SK-N-SH (cell line): Measurements from ENCODE around the gene MRGPRX4.

Source experiments
- EP300 ChIP-seq, 2 experiments: IDR thresholded peaks; 2 replicates each; pipeline versions ENCODE4 v1.4.0 to v1.6.1; 2012; ENCODE audit warnings: borderline replicate concordance in 1 of 2, low read depth in 1 of 2, low read length in 1 of 2
- FOXM1 ChIP-seq: IDR thresholded peaks from 2 replicates; pipeline ENCODE4 v1.4.0; 2012; ENCODE audit warnings: low read depth, mild to moderate bottlenecking
- GATA2 ChIP-seq: sonication (generic); formaldehyde crosslinking; IDR thresholded peaks from 2 replicates; pipeline ENCODE4 v1.5.0; 2020; ENCODE audit warnings: mild to moderate bottlenecking, missing genetic modification reagents
- NRF1 ChIP-seq: IDR thresholded peaks from 2 replicates; pipeline ENCODE4 v1.6.1; 2012; ENCODE audit warnings: low read depth, mild to moderate bottlenecking, low read length
- POLR2AphosphoS5 ChIP-seq: IDR thresholded peaks from 2 replicates; pipeline ENCODE4 v1.6.1; 2012; ENCODE audit warnings: low read depth, low read length
- RAD21 ChIP-seq: IDR thresholded peaks from 2 replicates; pipeline ENCODE4 v1.6.1; 2012; ENCODE audit warnings: mild to moderate bottlenecking, low read length
- TAF1 ChIP-seq: IDR thresholded peaks from 2 replicates; pipeline ENCODE4 v1.6.1; 2012; ENCODE audit warnings: low read depth, mild to moderate bottlenecking, low read length, moderate library complexity, borderline replicate concordance
- TCF12 ChIP-seq: IDR thresholded peaks from 2 replicates; pipeline ENCODE4 v1.4.0; 2012
- TEAD4 ChIP-seq: IDR thresholded peaks from 2 replicates; pipeline ENCODE4 v1.4.0; 2012; ENCODE audit warnings: mild to moderate bottlenecking, borderline replicate concordance; ENCODE audit not compliant: insufficient read depth
- YY1 ChIP-seq: IDR thresholded peaks from 2 replicates; pipeline ENCODE4 v1.4.0; 2012; ENCODE audit warnings: low read depth, mild to moderate bottlenecking
- TF ChIP-seq, protein P1 (sequence below): fragments of 200-600 bp; sonication (generic); IDR thresholded peaks from 2 replicates; pipeline ENCODE4 v1.6.1; 2017; ENCODE audit warnings: antibody characterized with exemption, mild to moderate bottlenecking, moderate library complexity
- TF ChIP-seq, protein P2 (sequence below): IDR thresholded peaks from 2 replicates; pipeline ENCODE4 v1.4.0; 2012; ENCODE audit warnings: low read depth

GRCh38 chr11:18204771-18205170 is 32.1 kb downstream of the MRGPRX4 start:
- TF ChIP-seq GATA2 (CRISPR knock-in tag) (no peak), TAF1 (no peak), RAD21 (no peak), POLR2AphosphoS5 (no peak), TCF12 (no peak), NRF1 (no peak), EP300 (IDR thresholded peaks at IDR 0.05; ENCODE audit: borderline replicate concordance in 1 of 2, low read depth in 1 of 2, low read length in 1 of 2) (no peak), FOXM1 (no peak), TEAD4 (no peak), YY1 (no peak)
- TF ChIP-seq, protein P1, sequence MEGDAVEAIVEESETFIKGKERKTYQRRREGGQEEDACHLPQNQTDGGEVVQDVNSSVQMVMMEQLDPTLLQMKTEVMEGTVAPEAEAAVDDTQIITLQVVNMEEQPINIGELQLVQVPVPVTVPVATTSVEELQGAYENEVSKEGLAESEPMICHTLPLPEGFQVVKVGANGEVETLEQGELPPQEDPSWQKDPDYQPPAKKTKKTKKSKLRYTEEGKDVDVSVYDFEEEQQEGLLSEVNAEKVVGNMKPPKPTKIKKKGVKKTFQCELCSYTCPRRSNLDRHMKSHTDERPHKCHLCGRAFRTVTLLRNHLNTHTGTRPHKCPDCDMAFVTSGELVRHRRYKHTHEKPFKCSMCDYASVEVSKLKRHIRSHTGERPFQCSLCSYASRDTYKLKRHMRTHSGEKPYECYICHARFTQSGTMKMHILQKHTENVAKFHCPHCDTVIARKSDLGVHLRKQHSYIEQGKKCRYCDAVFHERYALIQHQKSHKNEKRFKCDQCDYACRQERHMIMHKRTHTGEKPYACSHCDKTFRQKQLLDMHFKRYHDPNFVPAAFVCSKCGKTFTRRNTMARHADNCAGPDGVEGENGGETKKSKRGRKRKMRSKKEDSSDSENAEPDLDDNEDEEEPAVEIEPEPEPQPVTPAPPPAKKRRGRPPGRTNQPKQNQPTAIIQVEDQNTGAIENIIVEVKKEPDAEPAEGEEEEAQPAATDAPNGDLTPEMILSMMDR, result no peak
- TF ChIP-seq, protein P2, sequence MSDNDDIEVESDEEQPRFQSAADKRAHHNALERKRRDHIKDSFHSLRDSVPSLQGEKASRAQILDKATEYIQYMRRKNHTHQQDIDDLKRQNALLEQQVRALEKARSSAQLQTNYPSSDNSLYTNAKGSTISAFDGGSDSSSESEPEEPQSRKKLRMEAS, result no peak
